MCF 10A (cell line): ENCODE results near the gene STXBP3. TPM values are rescaled to one million over a fixed set of nuclear protein-coding genes. Genes with fewer than 3 reads are reported as not detected.

Source experiments
- BruUV-seq: library from RNA; stranded (reverse); fragments of 400-500 nt; replicated peaks from 2 replicates; lab custom pipeline; 2021; lab: Mats Ljungman, UMichigan
- CTCF ChIA-PET: fragments of 300-600 bp; sonication (Branson Sonifier 250); formaldehyde crosslinking; extraction: SDS; loops from one replicate; lab custom pipeline; 2021; ENCODE audit warnings: antibody characterized with exemption, inconsistent platforms; lab: Yijun Ruan, JAX
- POLR2A ChIA-PET: fragments of 300-600, 350-650 bp; sonication (Branson Sonifier 250); formaldehyde crosslinking; extraction: SDS; loops from one replicate; lab custom pipeline; 2020; ENCODE audit warnings: antibody characterized with exemption, inconsistent platforms; lab: Yijun Ruan, JAX
- DNase-seq: peaks from one replicate; pipeline ENCODE4 v3.0.0-alpha.2; 2018; ENCODE audit not compliant: unreplicated experiment
- H3K27ac Mint-ChIP-seq: one replicate; pipeline ENCODE4 v1.8.0; 2022; ENCODE audit warnings: mild to moderate bottlenecking, low read depth, mixed read lengths; ENCODE audit not compliant: unreplicated experiment
- H3K27me3 Mint-ChIP-seq: one replicate; pipeline ENCODE4 v1.8.0; 2022; ENCODE audit warnings: mixed read lengths; ENCODE audit not compliant: insufficient read depth, unreplicated experiment
- H3K36me3 Mint-ChIP-seq: one replicate; pipeline ENCODE4 v1.8.0; 2022; ENCODE audit warnings: mild to moderate bottlenecking, moderate library complexity, mixed read lengths; ENCODE audit not compliant: insufficient read depth, unreplicated experiment
- H3K4me1 Mint-ChIP-seq: one replicate; pipeline ENCODE4 v1.8.0; 2022; ENCODE audit warnings: mixed read lengths; ENCODE audit not compliant: insufficient read depth, unreplicated experiment
- H3K4me3 Mint-ChIP-seq: one replicate; pipeline ENCODE4 v1.8.0; 2022; ENCODE audit warnings: mild to moderate bottlenecking, moderate library complexity, mixed read lengths; ENCODE audit not compliant: unreplicated experiment
- H3K9me3 Mint-ChIP-seq: one replicate; pipeline ENCODE4 v1.8.0; 2022; ENCODE audit warnings: mixed read lengths; ENCODE audit not compliant: unreplicated experiment
- CTCF ChIP-seq: fragments of 200-600 bp; IDR thresholded peaks from one replicate; pipeline ENCODE4 v1.8.0; 2022; ENCODE audit warnings: antibody characterized with exemption, mild to moderate bottlenecking; ENCODE audit not compliant: unreplicated experiment
- intact Hi-C: fragments of 100-400 bp; cut with micrococcal nuclease; formaldehyde crosslinking; loops from 2 replicates; pipeline ENCODE4 v1.14.1; 2022
- total RNA-seq: library from RNA; stranded (reverse); gene quantifications from 2 replicates; pipeline ENCODE4 v1.2.3, GENCODE V29; 2022

STXBP3 gene
- total RNA-seq, 1 experiment from 2014 or later, result 47.4 TPM

- Mint-ChIP-seq H3K27me3 (no peaks in the 10 kb centered on the region), H3K36me3 (peaks cover 28% of the 10 kb centered on the region), H3K9me3 (no peaks in the 10 kb centered on the region), H3K27ac (no peak overlapping the region), H3K4me1 (peaks cover 14% of the 10 kb centered on the region), H3K4me3 (no peak overlapping the region)
- no peak for TF ChIP-seq CTCF
- DNase-seq, result no peak
- ChIA-PET CTCF (interaction anchor here (8.4 to 11.1 kb wide), 2 partner anchors 62 to 72 kb away, joined by 105 to 255 read pairs; no protein-coding TSS in a partner anchor), POLR2A (interaction anchor here (1.0 kb wide), 1 partner anchor 73 kb away, joined by 3 read pairs; no protein-coding TSS in a partner anchor)
- BruUV-seq, result no TSS peak
- intact Hi-C loops, result no loop called here
Measured at GRCh38 chr1:108823632-108824031, 77.2 kb downstream of the STXBP3 start.

GRCh38 chr1:108824051-108824450 is 77.6 kb downstream of the STXBP3 start:
- CTCF ChIA-PET, result interaction anchor here (8.4 to 11.1 kb wide), 2 partner anchors 62 to 71 kb away, joined by 105 to 255 read pairs; no protein-coding TSS in a partner anchor
- no peaks in the 10 kb centered on the region for H3K27me3 Mint-ChIP-seq
- H3K9me3 Mint-ChIP-seq, result no peaks in the 10 kb centered on the region
- no peak overlapping the region for H3K27ac Mint-ChIP-seq
- TF ChIP-seq CTCF, result no peak
- POLR2A ChIA-PET, result interaction anchor here (1.0 kb wide), 1 partner anchor 73 kb away, joined by 3 read pairs; no protein-coding TSS in a partner anchor
- H3K36me3 Mint-ChIP-seq, result peaks cover 28% of the 10 kb centered on the region
- no TSS peak for BruUV-seq
- DNase-seq, result no peak
- intact Hi-C loops, result no loop called here
- peaks cover 17% of the 10 kb centered on the region for H3K4me1 Mint-ChIP-seq
- no peak overlapping the region for H3K4me3 Mint-ChIP-seq

GRCh38 chr1:108826081-108826635 is 79.7 kb downstream of the STXBP3 start:
- ChIA-PET POLR2A (interaction anchor here (1.1 to 8.7 kb wide), 6 partner anchors 8 to 75 kb away, joined by 8 to 276 read pairs (median 153); partner anchors contain the start of gene GPSM2), CTCF (interaction anchor here (0.5 to 11.1 kb wide), 10 partner anchors 8 to 286 kb away, joined by 3 to 255 read pairs (median 22); partner anchors contain the start of gene GPSM2)
- Mint-ChIP-seq H3K36me3 (peaks cover 27% of the 10 kb centered on the region), H3K27ac (no peak overlapping the region), H3K9me3 (no peaks in the 10 kb centered on the region), H3K27me3 (no peaks in the 10 kb centered on the region), H3K4me3 (no peak overlapping the region), H3K4me1 (peaks cover 33% of the 10 kb centered on the region)
- intact Hi-C loops, result loop anchor here (5.0 kb wide), 1 partner anchor 79 kb away; the partner anchor contains the start of gene STXBP3
- no TSS peak for BruUV-seq
- no peak for TF ChIP-seq CTCF
- no peak for DNase-seq
